Midbrain (tissue), 1 donor: ENCODE measurements around the gene HOXB8.

Experiments used
- DNase-seq: peaks from one replicate; lab custom pipeline; 2025; lab: John Stamatoyannopoulos, UW

Gene HOXB8

GRCh38 chr17:48583708-48584222, 31.3 kb downstream of the HOXB8 start:
- no peak for DNase-seq

GRCh38 chr17:48582750-48583069, 32.4 kb downstream of the HOXB8 start:
- DNase-seq: no peak

- DNase-seq: no peak
These were observed 35.1 kb downstream of the HOXB8 start for GRCh38 chr17:48579760-48580554.

GRCh38 chr17:48579471-48579759, 35.7 kb downstream of the HOXB8 start:
- DNase-seq: no peak

- no peak for DNase-seq
These were observed 36.2 kb downstream of the HOXB8 start for GRCh38 chr17:48578616-48579470.

- DNase-seq: no peak
These were observed 37.0 kb downstream of the HOXB8 start, which contains the start of gene HOXB4 for GRCh38 chr17:48577946-48578615. HOXB4 (minus strand) TSS chr17:48578350; CDS start chr17:48578319, 31 bp downstream.

- DNase-seq: no peak
These were observed 37.7 kb downstream of the HOXB8 start for GRCh38 chr17:48577330-48577945.

- no peak for DNase-seq
These were observed 38.4 kb downstream of the HOXB8 start for GRCh38 chr17:48576479-48577309.

GRCh38 chr17:48575673-48576478, 39.2 kb downstream of the HOXB8 start:
- no peak for DNase-seq

- DNase-seq: no peak
These were observed 40.0 kb downstream of the HOXB8 start for GRCh38 chr17:48575066-48575582.

GRCh38 chr17:48574505-48575065, 40.5 kb downstream of the HOXB8 start:
- DNase-seq: no peak

- no peak for DNase-seq
These were observed 43.2 kb downstream of the HOXB8 start for GRCh38 chr17:48571826-48572417.

GRCh38 chr17:48571024-48571818, 43.9 kb downstream of the HOXB8 start:
- no peak for DNase-seq

- no peak for DNase-seq
These were observed 44.6 kb downstream of the HOXB8 start for GRCh38 chr17:48570325-48571023.

GRCh38 chr17:48569674-48570324, 45.3 kb downstream of the HOXB8 start:
- no peak for DNase-seq

GRCh38 chr17:48569240-48569582, 45.9 kb downstream of the HOXB8 start:
- no peak for DNase-seq

- DNase-seq: no peak
These were observed 46.4 kb downstream of the HOXB8 start for GRCh38 chr17:48568499-48569239.
